Fibroblast of villous mesenchyme (primary cell): ENCODE results near the gene GRIK4. TPM values are rescaled to one million over a fixed set of nuclear protein-coding genes. Genes with fewer than 3 reads are reported as not detected.
A peak's percentile ranks its signal among the peaks of the same experiment; 100 is the strongest.
"Not testable (repeated sequence)": the region's sequence is repeated elsewhere in the genome, so short reads cannot be mapped to it uniquely, and the experiment has no call there.

ENCODE experiments used
- DNase-seq: peaks from one replicate; pipeline ENCODE4 v3.0.0-alpha.2; 2010; ENCODE audit warnings: low read depth
- H3K4me3 ChIP-seq: 2 replicates; pipeline ENCODE4 v1.5.1; 2011; ENCODE audit warnings: low read depth, mild to moderate bottlenecking, low read length
- total RNA-seq: library from RNA; depleted of rRNA; stranded (reverse); fragments of >200 nt; gene quantifications from 2 replicates; pipeline ENCODE4 v1.2.3, GENCODE V29; 2012
- TF ChIP-seq, protein P1 (sequence below): IDR thresholded peaks from 2 replicates; pipeline ENCODE4 v1.5.1; 2012; ENCODE audit warnings: low read depth, mild to moderate bottlenecking, low read length; ENCODE audit not compliant: insufficient read depth

GRIK4 gene
- total RNA-seq, 1 donor = under 0.01 TPM

DNA sequence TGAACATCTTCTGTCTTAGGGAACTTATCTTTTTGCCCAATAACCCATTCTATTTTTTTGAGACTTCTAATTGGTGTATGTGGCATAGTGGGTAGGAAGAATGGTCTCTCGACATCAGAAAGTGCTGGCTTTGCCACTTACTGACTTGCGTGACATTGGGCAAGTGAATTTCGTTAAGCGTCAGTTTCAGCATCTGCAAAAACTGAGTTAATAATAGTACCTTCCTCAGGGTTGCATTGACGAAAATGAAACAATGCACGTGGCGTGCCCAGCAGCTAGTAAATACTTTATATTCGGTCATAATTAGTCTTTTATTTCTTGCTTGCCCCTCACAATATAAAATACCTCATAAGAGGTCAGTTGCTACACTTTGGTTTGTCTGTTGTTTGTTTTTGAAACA is 12.5 kb upstream of the GRIK4 start:
- no peak overlapping the region for H3K4me3 ChIP-seq
- DNase-seq = no peak
- TF ChIP-seq, protein P1, sequence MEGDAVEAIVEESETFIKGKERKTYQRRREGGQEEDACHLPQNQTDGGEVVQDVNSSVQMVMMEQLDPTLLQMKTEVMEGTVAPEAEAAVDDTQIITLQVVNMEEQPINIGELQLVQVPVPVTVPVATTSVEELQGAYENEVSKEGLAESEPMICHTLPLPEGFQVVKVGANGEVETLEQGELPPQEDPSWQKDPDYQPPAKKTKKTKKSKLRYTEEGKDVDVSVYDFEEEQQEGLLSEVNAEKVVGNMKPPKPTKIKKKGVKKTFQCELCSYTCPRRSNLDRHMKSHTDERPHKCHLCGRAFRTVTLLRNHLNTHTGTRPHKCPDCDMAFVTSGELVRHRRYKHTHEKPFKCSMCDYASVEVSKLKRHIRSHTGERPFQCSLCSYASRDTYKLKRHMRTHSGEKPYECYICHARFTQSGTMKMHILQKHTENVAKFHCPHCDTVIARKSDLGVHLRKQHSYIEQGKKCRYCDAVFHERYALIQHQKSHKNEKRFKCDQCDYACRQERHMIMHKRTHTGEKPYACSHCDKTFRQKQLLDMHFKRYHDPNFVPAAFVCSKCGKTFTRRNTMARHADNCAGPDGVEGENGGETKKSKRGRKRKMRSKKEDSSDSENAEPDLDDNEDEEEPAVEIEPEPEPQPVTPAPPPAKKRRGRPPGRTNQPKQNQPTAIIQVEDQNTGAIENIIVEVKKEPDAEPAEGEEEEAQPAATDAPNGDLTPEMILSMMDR = no peak

GRCh38 chr11:120499859-120500258 is 11.7 kb upstream of the GRIK4 start:
- no peak overlapping the region for H3K4me3 ChIP-seq
- DNase-seq = no peak
- TF ChIP-seq, protein P1 = no peak

GRCh38 chr11:120500414-120501071 is 11.0 kb upstream of the GRIK4 start:
- TF ChIP-seq, protein P1 = no peak
- peak; percentile 17 for DNase-seq
- H3K4me3 ChIP-seq = no peak overlapping the region

- DNase-seq = peak; percentile 42
Observed at GRCh38 chr11:120501440-120501839, 10.1 kb upstream of the GRIK4 start.

DNA sequence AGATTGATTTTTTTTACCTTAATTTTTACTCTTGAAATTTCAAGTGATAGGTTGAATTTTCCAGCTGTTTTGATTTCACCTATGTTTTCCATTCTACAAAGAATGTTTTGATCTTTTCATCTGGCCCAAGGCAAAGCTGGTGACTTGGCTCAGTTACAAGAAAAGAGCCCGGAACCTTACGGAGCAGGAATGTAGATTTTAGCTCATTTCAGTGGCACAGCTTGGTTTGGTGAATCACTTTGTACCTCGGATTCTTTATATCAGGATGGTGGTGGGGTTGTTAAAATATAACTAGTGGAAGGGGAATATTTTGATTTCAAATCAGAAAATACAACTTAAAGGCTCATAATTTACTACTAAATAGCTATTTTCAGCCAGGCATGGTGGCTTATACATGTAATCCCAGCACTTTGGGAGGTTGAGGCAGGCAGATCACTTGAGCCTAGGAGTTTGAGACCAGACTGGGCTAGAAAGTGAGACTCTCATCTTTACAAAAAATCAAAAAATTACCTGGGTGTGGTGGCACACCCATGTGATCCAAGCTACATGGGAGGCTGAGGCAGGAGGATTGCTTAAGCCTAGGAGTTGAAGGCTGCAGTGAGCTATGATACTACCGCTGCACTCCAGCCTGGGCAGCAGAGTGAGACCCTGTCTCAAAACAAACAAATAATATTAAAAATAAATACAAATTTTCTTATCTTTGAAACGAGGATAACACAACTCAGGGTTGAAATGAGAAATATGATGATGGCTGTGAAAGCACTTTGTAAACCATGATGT is 9.4 kb upstream of the GRIK4 start:
- no peak overlapping the region for H3K4me3 ChIP-seq
- DNase-seq = no peak
- TF ChIP-seq, protein P1 = no peak

More at GRCh38 chr11:120501440-120501839, 10.1 kb upstream of the GRIK4 start:
- no peak overlapping the region for H3K4me3 ChIP-seq
- TF ChIP-seq, protein P1 = no peak

DNA sequence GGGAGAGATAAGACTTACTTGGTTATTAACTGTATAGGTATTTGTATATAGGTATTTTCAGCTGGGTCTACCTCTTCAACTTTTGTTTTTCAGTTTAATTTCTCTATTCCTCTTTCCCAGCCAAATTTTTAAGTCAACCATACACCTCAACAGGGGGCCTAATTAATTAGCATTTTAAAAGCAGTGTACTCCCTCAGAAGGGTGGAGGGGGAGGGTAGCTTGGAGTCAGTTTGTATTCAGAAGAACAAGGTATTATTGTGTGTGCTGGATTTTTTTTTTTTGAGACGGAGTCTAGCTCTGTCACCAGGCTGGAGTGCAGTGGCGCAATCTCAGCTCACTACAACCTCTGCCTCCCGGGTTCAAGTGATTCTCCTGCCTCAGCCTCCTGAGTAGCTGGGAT is 8.0 kb upstream of the GRIK4 start:
- not testable (repeated sequence) for DNase-seq, H3K4me3 ChIP-seq

- TF ChIP-seq, protein P1 = no peak
- no peak for DNase-seq
- H3K4me3 ChIP-seq = no peak overlapping the region
Observed at GRCh38 chr11:120505801-120506425, 5.6 kb upstream of the GRIK4 start.
